GM12865 (cell line): Measurements from ENCODE around the gene UNKL.

Experiments
- DNase-seq: peaks from one replicate; pipeline ENCODE4 v3.0.0; 2010; ENCODE audit warnings: low read depth
- H3K4me3 ChIP-seq: 2 replicates; pipeline ENCODE4 v1.5.1; 2011; ENCODE audit warnings: mild to moderate bottlenecking, low read depth, low read length, control low read depth
- CTCF ChIP-seq: IDR thresholded peaks from 2 replicates; pipeline ENCODE4 v1.5.1; 2011; ENCODE audit warnings: low read length, control low read depth, low read depth, inconsistent platforms; ENCODE audit not compliant: insufficient read depth; ENCODE audit errors: missing control alignments

Gene UNKL

GRCh38 chr16:1317479-1318267 lies 96.8 kb downstream of the UNKL start:
- no peak for DNase-seq
- TF ChIP-seq CTCF = no peak
- H3K4me3 ChIP-seq = no peak overlapping the region

GRCh38 chr16:1316033-1316405 lies 98.5 kb downstream of the UNKL start:
- H3K4me3 ChIP-seq = no peak overlapping the region
- no peak for DNase-seq
- TF ChIP-seq CTCF = no peak

DNA sequence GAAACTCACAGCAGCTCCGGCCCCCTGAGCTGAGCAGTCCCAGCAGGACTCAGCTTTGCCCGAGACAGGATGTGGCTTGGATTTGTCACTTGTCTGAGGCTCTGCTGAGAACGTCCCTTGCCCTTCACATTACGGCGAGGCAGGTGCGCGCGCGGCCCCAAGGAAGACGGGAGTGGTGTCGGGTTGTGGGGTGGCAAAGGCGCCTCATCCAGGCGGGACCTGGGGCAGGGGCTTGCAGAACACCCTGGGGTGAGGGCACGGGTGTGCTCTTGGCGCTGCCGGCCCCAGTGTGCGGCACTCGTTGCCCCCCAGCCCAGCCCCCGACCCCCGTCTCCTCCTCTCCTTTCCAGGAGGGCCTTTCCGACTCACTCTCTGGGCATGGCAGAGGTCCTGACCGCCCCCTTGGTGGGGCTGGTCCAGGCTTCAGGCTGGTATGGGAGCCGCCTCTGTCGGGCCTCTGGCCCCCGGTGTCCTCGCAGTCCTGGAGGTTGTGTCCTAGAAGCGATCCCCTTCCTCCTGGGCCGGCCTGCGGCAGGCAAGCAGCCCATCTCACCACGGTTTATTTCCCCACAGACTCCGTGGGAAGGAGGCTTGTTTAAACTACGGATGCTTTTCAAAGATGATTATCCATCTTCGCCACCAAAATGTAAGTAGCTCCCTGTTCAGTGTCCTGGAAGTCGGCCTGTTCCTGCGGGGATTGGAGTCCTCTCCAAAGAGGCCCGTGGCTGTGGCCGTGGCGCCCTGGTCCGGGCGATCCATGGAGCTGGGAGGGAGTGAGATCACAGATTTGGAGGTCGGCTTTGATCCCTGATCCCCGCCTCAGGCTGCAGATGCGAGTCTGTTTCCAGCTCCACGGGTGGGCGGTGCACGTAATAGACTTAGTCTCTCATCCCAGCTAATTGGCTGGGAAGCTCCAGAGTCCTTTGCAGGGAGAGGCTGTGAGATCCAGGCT lies 99.1 kb downstream of the UNKL start:
- no peak overlapping the region for H3K4me3 ChIP-seq
- no peak for TF ChIP-seq CTCF
- DNase-seq = peak; percentile 0

DNA sequence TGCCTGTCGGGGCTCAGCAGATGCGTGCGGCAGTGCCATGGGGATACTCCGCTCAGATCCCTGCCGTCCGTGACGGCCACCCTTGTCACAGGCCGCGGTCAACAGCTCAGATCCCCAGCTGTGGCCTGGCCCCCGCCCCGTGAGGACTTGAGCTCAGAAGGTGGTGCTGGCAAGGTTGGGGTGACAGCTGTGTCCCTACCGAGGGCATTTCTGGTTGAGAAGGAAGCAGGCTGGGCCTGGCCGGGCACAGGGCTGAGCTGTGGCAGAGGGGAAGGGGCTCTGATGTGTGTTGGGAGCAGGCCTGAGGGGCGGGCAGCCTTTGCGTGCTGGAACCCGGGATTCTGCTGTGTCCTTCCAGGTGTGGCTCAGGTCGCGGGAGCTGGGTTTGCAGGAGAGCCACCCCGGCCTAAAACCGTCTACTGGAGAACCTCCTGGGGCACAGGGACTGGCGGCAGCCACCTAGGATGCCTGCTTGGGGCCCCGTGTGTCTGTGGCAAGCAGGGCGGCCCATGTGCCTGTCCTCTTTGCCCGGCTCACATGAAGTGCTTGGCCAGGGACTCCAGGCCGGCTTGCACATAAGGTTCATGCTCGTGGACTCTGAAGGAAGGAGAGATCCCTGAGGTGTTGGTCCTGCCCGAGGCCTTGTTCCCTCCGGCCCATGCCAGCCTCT lies 100.0 kb downstream of the UNKL start:
- H3K4me3 ChIP-seq = no peak overlapping the region
- TF ChIP-seq CTCF = no peak
- peak; percentile 1 for DNase-seq

- peak; percentile 1 for DNase-seq
- no peak overlapping the region for H3K4me3 ChIP-seq
- TF ChIP-seq CTCF = no peak
These were observed 100.7 kb downstream of the UNKL start for GRCh38 chr16:1313721-1314369.
